H9 (cell line): ENCODE measurements around the gene USP43. TPM values are rescaled to one million over a fixed set of nuclear protein-coding genes. Genes with fewer than 3 reads are reported as not detected.
A peak's percentile ranks its signal among the peaks of the same experiment; 100 is the strongest.

Source experiments
- DNase-seq: peaks from one replicate; pipeline ENCODE4 v3.0.0-alpha.2; 2017
- H2AFZ ChIP-seq: one replicate; pipeline ENCODE4 v1.6.1; 2013; ENCODE audit warnings: mild to moderate bottlenecking, low read length, control low read depth, moderate library complexity
- H2AK5ac ChIP-seq: 2 replicates; pipeline ENCODE4 v1.6.1; 2013; ENCODE audit warnings: low read length, control low read depth, mixed read lengths; ENCODE audit not compliant: insufficient read length
- H2BK120ac ChIP-seq: one replicate; pipeline ENCODE4 v1.6.1; 2013; ENCODE audit warnings: low read depth, mild to moderate bottlenecking, low read length, control low read depth, inconsistent platforms; ENCODE audit not compliant: poor library complexity, severe bottlenecking
- H2BK12ac ChIP-seq: 2 replicates; pipeline ENCODE4 v1.6.1; 2013; ENCODE audit warnings: low read length, control low read depth, mixed read lengths, low read depth; ENCODE audit not compliant: insufficient read length
- H2BK15ac ChIP-seq: 2 replicates; pipeline ENCODE4 v1.6.1; 2013; ENCODE audit warnings: low read depth, low read length, control low read depth
- H2BK20ac ChIP-seq: one replicate; pipeline ENCODE4 v1.6.1; 2013; ENCODE audit warnings: low read depth, mild to moderate bottlenecking, low read length, control low read depth, inconsistent platforms; ENCODE audit not compliant: poor library complexity, severe bottlenecking
- H2BK5ac ChIP-seq: 2 replicates; pipeline ENCODE4 v1.6.1; 2013; ENCODE audit warnings: low read length, control low read depth, mixed read lengths; ENCODE audit not compliant: insufficient read length
- H3K14ac ChIP-seq: 2 replicates; pipeline ENCODE4 v1.6.1; 2013; ENCODE audit warnings: low read length, control low read depth; ENCODE audit not compliant: insufficient read depth
- H3K18ac ChIP-seq: 2 replicates; pipeline ENCODE4 v1.6.1; 2013; ENCODE audit warnings: low read depth, mild to moderate bottlenecking, mixed read lengths, low read length, control low read depth; ENCODE audit not compliant: insufficient read length
- H3K23ac ChIP-seq: 2 replicates; pipeline ENCODE4 v1.6.1; 2013; ENCODE audit warnings: low read length, control low read depth, mixed read lengths, low read depth; ENCODE audit not compliant: insufficient read length
- H3K23me2 ChIP-seq: 2 replicates; pipeline ENCODE4 v1.6.1; 2013; ENCODE audit warnings: low read depth, mild to moderate bottlenecking, mixed read lengths, low read length, control low read depth; ENCODE audit not compliant: insufficient read length, poor library complexity, severe bottlenecking
- H3K27ac ChIP-seq: 2 replicates; pipeline ENCODE4 v1.5.1; 2013; ENCODE audit warnings: low read length, control low read depth, mixed read lengths, low read depth; ENCODE audit not compliant: insufficient read length
- H3K27me3 ChIP-seq: 2 replicates; pipeline ENCODE4 v1.6.1; 2013; ENCODE audit warnings: low read length, control low read depth, inconsistent platforms; ENCODE audit not compliant: insufficient read depth
- H3K4ac ChIP-seq: 2 replicates; pipeline ENCODE4 v1.6.1; 2013; ENCODE audit warnings: low read depth, mild to moderate bottlenecking, control low read depth, inconsistent platforms, low read length, moderate library complexity
- H3K4me1 ChIP-seq: 2 replicates; pipeline ENCODE4 v1.6.1; 2013; ENCODE audit warnings: low read length, control low read depth, inconsistent platforms; ENCODE audit not compliant: insufficient read depth
- H3K4me2 ChIP-seq: 2 replicates; pipeline ENCODE4 v1.6.1; 2013; ENCODE audit warnings: low read length, control low read depth, mixed read lengths; ENCODE audit not compliant: insufficient read length, insufficient read depth
- H3K56ac ChIP-seq: 2 replicates; pipeline ENCODE4 v1.6.1; 2013; ENCODE audit warnings: low read depth, mild to moderate bottlenecking, mixed read lengths, low read length, control low read depth; ENCODE audit not compliant: insufficient read length
- H3K79me1 ChIP-seq: 2 replicates; pipeline ENCODE4 v1.6.1; 2013; ENCODE audit warnings: low read depth, mild to moderate bottlenecking, moderate library complexity, low read length, control low read depth, inconsistent platforms; ENCODE audit not compliant: insufficient read depth, poor library complexity, severe bottlenecking
- H3K79me2 ChIP-seq: 2 replicates; pipeline ENCODE4 v1.6.1; 2013; ENCODE audit warnings: low read length, control low read depth, inconsistent platforms; ENCODE audit not compliant: insufficient read depth
- H3K9ac ChIP-seq: 2 replicates; pipeline ENCODE4 v1.6.1; 2013; ENCODE audit warnings: low read length, control low read depth, mixed read lengths; ENCODE audit not compliant: insufficient read length; ENCODE audit errors: extremely low read depth
- H3K9me3 ChIP-seq: one replicate; pipeline ENCODE4 v1.6.1; 2013; ENCODE audit warnings: low read depth, low read length, inconsistent platforms; ENCODE audit not compliant: control insufficient read depth
- H3T11ph ChIP-seq: one replicate; pipeline ENCODE4 v1.6.1; 2013; ENCODE audit warnings: mild to moderate bottlenecking, low read length, control low read depth, inconsistent platforms
- H4K20me1 ChIP-seq: one replicate; pipeline ENCODE4 v1.6.1; 2013; ENCODE audit not compliant: control insufficient read depth, insufficient read length, insufficient read depth
- H4K5ac ChIP-seq: 2 replicates; pipeline ENCODE4 v1.6.1; 2013; ENCODE audit warnings: low read depth, mild to moderate bottlenecking, mixed read lengths, low read length, control low read depth; ENCODE audit not compliant: insufficient read length
- H4K8ac ChIP-seq: replicated peaks from 2 replicates; pipeline ENCODE4 v1.6.1; 2013; ENCODE audit warnings: low read length, control low read depth, mixed read lengths, low read depth; ENCODE audit not compliant: insufficient read length
- H4K91ac ChIP-seq: 2 replicates; pipeline ENCODE4 v1.6.1; 2013; ENCODE audit warnings: low read depth, mild to moderate bottlenecking, moderate library complexity, mixed read lengths, low read length, control low read depth; ENCODE audit not compliant: insufficient read length
- H3K27ac Mint-ChIP-seq, 3 experiments: 2 replicates in 2 of 3; 3 replicates in 1 of 3; pipeline ENCODE4 v1.8.0; 2020 to 2021; ENCODE audit warnings: mixed read lengths in 3 of 3, mild to moderate bottlenecking in 1 of 3, moderate library complexity in 1 of 3
- H3K27me3 Mint-ChIP-seq: 2 replicates; pipeline ENCODE4 v1.8.0; 2021; ENCODE audit warnings: low read depth, mild to moderate bottlenecking, moderate library complexity, mixed read lengths
- H3K36me3 Mint-ChIP-seq, 3 experiments: 2 replicates in 2 of 3; 3 replicates in 1 of 3; pipeline ENCODE4 v1.8.0; 2020 to 2021; ENCODE audit warnings: low read depth in 3 of 3, mixed read lengths in 3 of 3; ENCODE audit not compliant: insufficient read depth in 1 of 3
- H3K4me1 Mint-ChIP-seq, 2 experiments: 2 replicates each; pipeline ENCODE4 v1.8.0; 2020; ENCODE audit warnings: mixed read lengths in 2 of 2
- H3K4me3 Mint-ChIP-seq, 2 experiments: 2 replicates in 1 of 2; 3 replicates in 1 of 2; pipeline ENCODE4 v1.8.0; 2020 to 2021; ENCODE audit warnings: mild to moderate bottlenecking in 2 of 2, mixed read lengths in 2 of 2, moderate library complexity in 1 of 2
- H3K9me3 Mint-ChIP-seq, 2 experiments: 2 replicates in 1 of 2; 3 replicates in 1 of 2; pipeline ENCODE4 v1.8.0; 2020; ENCODE audit warnings: mild to moderate bottlenecking in 2 of 2, mixed read lengths in 2 of 2, moderate library complexity in 1 of 2
- CTCF ChIP-seq: fragments of 200-600 bp; sonication (generic); conservative IDR thresholded peaks from 3 replicates; pipeline ENCODE4 v1.8.0; 2021; ENCODE audit warnings: antibody characterized with exemption, mild to moderate bottlenecking
- WGBS: extraction: QIAGEN DNeasy Blood & Tissue Kit; methylation state at CpG from one replicate; pipeline ENCODE4 v1.1.7; 2013; ENCODE audit warnings: missing lambda C conversion rate, low lambda C conversion rate, mixed read lengths; ENCODE audit not compliant: insufficient read length; ENCODE audit errors: extremely low coverage; 5-methylcytosine and 5-hydroxymethylcytosine counted together
- total RNA-seq: library from RNA; stranded (reverse); gene quantifications from 2 replicates; pipeline ENCODE4 v1.2.1, GENCODE V29; 2021

USP43 gene
- total RNA-seq, 1 experiment from 2014 or later: 5.2 TPM

GRCh38 chr17:9646546-9646885 is 1.2 kb downstream of the USP43 start:
- no peak overlapping the region for H2AFZ ChIP-seq
- no peak overlapping the region for H2BK15ac ChIP-seq
- H3K4me1 Mint-ChIP-seq: peaks cover 37 to 38% of the 10 kb centered on the region in 2 experiments
- peak overlapping the region; percentile 86 for H3K4me3 Mint-ChIP-seq
- H2BK12ac ChIP-seq: no peak overlapping the region
- peaks cover 4% of the 10 kb centered on the region; the same call in 1 of the 2 replicates for H3K27me3 ChIP-seq
- H4K20me1 ChIP-seq: no peaks in the 10 kb centered on the region
- no peak overlapping the region for H3K18ac ChIP-seq
- peaks cover 17% of the 10 kb centered on the region for H3K23me2 ChIP-seq
- peak overlapping the region; percentile 63 for H3K9ac ChIP-seq
- H3K27ac ChIP-seq: no peak overlapping the region
- no peak overlapping the region for H2BK5ac ChIP-seq
- peaks cover 14% of the 10 kb centered on the region for H3K27me3 Mint-ChIP-seq
- no peak overlapping the region for H3K56ac ChIP-seq
- H3K36me3 Mint-ChIP-seq: no peaks in the 10 kb centered on the region
- no peak overlapping the region for H4K8ac ChIP-seq
- no peak overlapping the region for H3K23ac ChIP-seq
- no peak overlapping the region for H2AK5ac ChIP-seq
- H2BK120ac ChIP-seq: no peak overlapping the region
- H4K91ac ChIP-seq: no peak overlapping the region
- WGBS: no CpG with 5 or more reads among the region's 8 CpGs
- H3K14ac ChIP-seq: no peak overlapping the region; the same call in 1 of the 2 replicates
- H3K9me3 Mint-ChIP-seq: no peaks in the 10 kb centered on the region; a peak in 2 of 5 replicates
- H3K9me3 ChIP-seq: no peaks in the 10 kb centered on the region
- no peak for TF ChIP-seq CTCF
- H3K4ac ChIP-seq: no peak overlapping the region
- H3T11ph ChIP-seq: no peak overlapping the region
- peaks cover 3% of the 10 kb centered on the region; the same call in 1 of the 2 replicates for H3K4me1 ChIP-seq
- peak overlapping the region in 2 of 3 experiments; percentile 31 to 78; a peak in 3 of 7 replicates for H3K27ac Mint-ChIP-seq
- no peaks in the 10 kb centered on the region; the same call in 1 of the 2 replicates for H3K79me2 ChIP-seq
- peak overlapping the region; percentile 95 for H3K4me2 ChIP-seq
- no peak overlapping the region for H4K5ac ChIP-seq
- H3K79me1 ChIP-seq: no peaks in the 10 kb centered on the region
- no peak overlapping the region for H2BK20ac ChIP-seq
- DNase-seq: no peak
